HG02678 (cell line): ENCODE measurements around the gene SLC32A1.

Experiments used
- ATAC-seq: cut with Tn5 transposase; IDR thresholded peaks from one replicate; pipeline ENCODE4 v1.9.1; 2021; ENCODE audit warnings: mild to moderate bottlenecking, moderate library complexity; ENCODE audit not compliant: unreplicated experiment

The SLC32A1 gene

DNA sequence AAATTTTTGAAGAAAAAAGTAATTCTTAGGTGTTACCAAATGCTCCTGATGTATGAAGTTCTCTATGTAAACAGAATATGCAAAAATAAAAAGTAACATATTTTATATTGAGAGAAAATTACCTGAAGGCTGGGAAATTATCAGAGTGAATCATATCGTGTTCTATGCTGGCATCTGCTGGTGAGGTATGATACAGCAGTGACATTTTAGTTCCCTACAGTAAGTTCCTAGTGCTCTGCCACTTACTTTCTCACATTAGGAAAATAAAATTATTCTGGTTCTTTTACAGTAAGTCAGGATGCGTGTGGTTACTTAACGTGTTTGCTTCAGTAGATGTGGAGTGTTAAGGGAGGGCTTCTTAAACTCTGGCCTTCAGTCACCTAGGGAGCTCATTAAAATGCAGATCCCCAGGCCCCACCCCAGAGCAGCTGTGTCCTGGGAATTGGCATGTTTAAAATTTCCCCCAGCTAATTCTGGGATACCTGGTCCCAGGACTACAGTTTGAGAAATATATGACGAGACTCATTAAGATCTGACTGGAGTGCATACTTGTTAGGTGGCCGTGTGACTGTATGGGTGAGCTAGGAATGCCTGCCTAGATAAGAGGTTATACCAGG lies 27.2 kb downstream of the SLC32A1 start:
- no peak for ATAC-seq

DNA sequence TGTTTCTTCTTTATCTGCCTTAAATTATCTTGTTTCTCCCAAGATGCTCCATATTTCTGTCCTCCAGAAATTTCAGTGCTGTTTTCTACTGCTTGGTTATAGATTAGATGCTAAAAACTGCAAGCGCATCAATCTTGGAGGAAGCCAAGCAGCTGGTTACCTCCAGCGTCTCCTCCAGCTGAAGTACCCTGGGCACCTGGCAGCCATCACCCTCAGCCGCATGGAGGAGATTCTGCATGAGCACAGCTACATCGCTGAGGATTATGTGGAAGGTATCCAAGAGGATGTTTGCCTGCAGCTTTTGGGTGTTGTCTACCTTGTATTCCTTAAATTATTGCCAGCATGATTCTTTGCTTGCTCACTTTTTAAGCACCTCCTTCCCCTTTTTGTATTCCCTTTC lies 27.7 kb downstream of the SLC32A1 start:
- no peak for ATAC-seq

DNA sequence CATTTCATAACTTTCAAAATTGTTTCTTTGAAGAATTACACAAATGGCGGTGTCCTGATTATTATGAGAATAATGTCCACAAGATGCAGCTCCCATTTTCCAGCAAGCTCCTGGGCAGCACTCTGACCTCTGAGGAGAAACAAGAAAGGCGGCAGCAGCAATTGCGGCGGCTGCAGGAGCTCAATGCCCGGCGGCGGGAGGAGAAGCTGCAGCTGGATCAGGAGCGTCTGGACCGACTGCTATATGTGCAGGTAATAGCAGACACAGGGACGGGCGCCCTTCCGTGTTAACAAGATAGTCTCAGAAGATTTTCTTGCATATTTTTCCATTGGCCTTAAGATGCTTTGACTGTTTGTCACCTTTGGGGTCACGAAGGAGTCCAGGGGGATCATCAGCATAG lies 30.6 kb downstream of the SLC32A1 start:
- no peak for ATAC-seq

DNA sequence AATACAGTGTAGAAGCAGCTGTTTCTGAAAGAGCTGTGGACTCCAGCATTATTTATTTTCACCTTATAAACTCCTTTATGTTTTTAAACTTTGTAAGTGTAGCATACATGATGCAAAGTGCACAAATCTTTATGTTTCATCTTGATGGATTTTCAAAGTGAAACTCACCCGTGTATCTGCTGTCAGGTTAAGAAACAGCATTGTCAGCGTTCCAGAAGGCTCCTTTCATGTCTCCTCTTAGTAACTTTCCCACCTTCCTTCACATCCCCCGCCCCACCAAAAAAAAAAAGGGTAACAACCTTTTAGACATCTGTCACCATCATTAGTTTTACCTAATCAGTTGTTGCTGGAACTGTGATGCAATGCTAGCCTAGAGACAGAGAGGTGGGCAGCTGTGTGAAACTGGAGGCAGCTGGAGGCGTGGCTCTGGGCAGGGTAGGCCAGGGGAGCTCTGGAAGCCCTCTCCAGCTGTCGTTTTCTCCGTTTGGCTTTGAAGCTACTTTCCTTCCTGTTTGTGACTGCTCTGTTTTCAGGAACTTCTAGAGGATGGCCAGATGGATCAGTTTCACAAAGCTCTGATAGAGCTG lies 31.1 kb downstream of the SLC32A1 start:
- no peak for ATAC-seq

DNA sequence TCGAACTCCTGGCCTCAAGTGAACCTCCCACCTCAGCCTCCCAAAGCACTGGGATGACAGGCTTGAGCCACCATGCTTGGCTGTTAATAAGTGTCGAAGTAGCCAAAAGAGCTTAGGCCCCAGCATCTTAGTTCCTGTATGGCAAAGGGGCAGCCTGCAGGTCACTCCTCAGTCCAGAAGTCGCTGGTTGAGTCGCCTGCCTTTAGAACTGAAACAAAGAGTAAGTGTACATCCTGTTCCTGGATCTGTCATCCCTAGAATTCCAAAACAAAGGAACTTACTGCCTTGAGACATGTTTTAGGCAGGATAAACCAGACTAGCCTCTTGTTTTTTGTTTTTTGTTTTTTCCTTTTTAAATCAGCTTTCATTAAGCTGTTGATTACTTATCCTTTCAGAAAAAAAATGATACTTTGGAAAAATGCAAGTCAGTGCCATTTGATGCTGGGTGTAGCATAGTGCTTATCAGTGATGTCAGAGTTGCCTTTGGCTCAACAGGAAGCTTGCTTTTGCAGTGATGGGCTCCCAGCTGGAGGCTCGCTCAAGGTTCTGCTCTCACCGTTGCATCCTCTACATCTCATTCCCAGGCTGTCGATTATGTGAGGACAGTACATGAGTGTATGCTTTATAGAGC lies 33.0 kb downstream of the SLC32A1 start:
- no peak for ATAC-seq

DNA sequence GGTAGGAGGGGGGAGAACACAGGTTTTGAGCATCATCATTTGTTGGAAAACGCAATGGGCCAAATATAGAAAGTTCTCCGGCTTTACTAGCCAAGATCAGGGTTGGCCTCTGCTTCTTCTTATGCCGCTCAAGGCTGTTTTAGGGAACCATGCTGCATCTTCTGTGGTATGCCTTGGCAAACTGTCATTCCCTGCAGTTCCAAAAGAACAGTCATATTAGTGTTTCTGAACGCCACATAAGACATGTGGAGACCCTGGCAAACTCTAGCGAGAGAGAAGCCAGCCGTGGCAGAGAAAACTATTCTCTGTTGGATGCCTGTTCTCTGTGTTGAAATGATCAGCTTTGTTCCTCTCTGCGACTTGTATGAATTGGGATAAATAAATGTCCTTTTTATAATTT lies 34.8 kb downstream of the SLC32A1 start:
- ATAC-seq = no peak

DNA sequence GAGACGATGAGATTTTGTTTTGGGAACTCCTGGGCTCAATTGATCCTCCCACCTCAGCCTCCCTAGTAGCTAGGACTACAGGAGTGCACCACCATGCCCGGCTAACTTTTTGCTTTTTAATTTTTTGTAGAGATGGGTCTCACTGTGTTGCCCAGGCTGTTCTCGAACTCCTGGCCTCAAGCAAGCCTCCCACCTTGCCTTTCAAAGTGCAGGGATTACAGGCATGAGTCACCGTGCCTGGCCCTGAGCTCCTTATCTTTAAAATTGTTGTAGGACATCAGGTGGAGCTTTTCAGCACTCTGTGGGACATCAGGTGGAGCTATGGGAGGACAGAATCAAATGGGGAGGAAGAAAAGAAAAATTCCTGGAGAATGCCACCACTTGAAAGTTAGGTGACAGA lies 36.7 kb downstream of the SLC32A1 start:
- no peak for ATAC-seq

DNA sequence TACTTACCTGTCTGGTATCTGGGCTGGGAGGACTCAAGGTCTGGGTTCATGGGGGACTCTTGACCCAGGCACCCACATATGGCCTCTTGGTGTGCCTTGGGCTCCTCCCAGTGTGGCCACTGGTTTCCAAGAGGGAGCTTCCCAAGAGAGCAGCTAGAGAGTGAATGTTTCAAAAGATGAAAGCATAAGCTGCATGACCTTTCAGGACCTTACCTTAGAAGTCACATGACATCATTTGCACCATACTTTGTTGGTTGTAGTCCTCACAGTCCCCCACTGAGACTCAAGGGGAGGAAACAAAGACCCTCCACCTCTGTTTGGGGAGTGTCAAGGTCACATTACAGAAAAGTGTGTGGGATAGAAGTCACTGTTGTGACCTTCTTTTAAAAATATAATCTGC lies 37.9 kb downstream of the SLC32A1 start:
- no peak for ATAC-seq

DNA sequence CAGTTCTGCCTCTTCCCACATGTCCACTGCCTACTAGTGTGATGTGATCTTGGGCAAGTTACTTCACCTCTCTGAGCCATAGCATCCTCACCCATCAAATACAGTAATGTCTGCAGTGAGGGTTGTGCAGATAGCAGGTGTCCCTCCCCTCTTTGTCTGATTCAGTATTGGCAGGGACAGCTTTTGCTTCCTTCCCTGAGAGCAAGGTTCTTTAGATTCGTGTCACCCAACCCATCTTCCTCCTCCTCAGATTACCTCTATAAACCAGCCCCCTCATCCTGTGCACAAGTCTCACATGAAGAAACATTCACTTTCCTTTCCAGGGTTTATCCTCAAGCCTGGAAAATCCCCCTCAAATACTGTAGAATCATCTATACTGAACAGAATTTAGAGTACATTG lies 39.3 kb downstream of the SLC32A1 start:
- no peak for ATAC-seq

DNA sequence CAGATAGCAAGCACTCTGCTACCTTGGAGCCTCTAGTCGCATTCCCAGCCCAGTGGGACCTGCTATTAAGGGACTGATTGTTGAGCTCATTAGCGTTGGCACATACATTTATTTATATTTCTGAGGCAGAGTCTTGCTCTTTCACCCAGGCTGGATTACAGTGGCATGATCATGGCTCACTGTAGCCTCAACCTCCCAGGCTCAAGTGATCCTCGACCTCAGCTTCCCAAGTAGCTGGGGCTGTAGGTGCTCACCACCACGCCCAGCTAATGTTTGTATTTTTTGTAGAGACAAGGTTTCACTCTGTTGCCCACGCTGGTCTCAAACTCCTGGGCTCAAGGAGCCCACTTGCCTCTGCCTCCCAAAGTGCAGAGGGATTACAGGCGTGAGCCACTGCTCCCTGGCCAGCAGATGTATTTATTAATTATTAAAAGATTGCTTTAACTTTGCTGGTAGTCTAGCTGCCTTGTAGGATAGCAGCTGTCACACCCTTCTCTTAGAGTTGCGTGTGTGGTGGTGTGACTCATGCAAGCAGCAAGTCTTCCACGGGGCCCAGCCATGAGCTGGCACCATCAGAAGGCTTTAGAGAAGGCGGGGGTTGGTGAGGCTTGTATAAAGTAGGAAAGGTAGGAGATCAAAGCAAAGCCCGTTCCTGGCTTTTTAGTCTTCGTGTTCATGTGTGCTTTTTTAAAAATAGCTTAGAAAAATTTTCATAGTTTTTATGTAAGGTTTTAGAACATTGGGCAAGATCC lies 40.5 kb downstream of the SLC32A1 start:
- no peak for ATAC-seq

DNA sequence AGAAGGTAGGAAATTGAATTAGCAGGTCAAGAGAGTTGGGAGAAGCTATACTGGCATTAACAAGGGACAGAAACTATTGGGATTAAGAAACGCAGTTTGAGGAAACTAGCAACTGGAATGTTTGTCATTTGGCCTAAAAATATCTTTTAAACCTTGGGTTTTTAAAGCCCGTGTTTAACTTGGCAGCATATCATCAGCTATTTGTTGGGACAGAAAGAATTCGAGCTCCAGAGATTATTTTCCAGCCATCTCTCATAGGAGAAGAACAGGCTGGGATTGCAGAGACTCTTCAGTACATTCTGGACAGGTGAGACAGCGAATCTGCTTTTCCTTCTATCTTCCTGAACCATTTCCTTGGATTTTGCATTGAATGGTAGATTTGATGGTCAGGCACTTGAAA lies 41.8 kb downstream of the SLC32A1 start:
- ATAC-seq = no peak

DNA sequence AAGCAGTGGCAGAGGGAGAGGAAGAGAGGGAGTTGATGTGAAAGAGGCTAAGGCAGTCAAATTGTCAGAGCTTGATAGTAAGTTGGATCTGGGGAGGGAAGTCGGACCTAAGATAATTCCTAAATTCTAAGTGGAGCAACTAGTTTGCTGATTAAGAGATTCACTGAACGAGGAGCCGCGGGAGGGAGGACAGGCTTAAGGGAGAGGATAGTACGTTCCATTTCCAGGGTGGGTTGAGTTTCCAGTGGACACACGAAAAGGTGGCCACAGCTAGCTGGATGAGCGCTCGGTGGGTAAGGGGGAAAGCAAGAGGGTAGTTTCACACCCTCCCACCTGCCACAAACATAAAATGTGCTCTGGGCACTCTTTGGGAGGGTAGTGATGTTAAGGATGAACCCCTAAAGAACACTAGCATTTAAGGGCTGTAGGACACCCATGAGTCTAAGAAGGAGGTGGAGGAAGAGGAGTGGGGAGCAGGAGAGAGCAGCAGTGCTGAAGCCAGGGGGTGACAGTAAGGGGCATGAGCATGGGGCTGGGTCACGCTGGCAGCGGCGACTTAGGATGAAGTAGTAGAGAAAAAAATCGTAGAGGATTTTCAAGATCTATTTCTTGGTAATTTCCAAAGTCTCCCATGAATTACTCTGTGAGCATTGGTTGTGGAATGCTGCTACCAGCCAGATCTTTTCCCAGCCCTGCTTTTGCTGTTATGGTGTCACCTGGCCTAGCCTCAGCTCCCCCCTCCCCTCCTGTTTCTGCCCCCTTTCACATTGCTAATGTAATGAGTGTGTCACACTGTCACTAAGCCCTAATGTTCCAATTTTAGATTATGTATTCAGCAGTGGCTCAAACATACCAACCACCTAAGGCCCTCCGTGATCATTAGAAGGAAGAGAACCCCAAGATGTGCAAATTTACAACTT lies 45.4 kb downstream of the SLC32A1 start:
- no peak for ATAC-seq

DNA sequence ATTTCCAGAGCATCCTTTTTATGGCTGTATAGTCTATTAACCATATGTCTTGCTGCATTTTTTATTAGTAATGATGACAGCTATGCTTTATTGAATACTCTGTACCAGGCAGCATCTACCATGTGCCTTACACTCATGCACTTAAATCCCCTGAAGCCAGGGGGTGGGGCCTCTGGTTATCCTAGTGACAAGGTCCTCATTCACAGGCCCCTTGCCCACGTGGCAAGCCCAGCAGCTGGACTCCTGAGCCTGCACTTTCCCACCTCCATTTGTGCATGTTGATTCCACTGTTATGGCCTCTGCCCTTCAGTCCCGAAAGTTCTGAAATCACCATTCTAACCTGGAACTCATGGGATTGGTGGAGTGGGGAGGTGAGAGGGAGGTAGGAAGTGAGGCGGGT lies 46.3 kb downstream of the SLC32A1 start:
- no peak for ATAC-seq

DNA sequence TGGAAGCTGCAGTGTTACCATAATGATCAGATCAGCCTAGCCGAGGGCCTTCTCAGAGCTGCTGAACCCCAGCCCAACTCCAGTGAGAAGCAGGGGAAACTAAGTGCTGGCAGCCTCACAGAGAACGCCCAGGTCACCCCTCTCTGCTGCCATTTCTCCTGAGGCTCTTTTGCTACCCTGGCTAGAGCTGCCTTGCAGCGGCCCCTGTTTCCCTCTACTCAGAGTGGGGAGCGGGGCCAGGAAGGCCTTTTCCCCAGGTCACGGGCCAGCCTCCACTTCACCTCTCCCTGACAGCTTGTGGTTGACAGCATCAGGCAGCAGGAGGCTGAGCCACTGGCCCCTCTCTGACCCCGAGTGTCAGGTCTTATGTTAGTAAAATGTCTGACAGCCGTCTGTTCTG lies 46.7 kb downstream of the SLC32A1 start:
- ATAC-seq = no peak

DNA sequence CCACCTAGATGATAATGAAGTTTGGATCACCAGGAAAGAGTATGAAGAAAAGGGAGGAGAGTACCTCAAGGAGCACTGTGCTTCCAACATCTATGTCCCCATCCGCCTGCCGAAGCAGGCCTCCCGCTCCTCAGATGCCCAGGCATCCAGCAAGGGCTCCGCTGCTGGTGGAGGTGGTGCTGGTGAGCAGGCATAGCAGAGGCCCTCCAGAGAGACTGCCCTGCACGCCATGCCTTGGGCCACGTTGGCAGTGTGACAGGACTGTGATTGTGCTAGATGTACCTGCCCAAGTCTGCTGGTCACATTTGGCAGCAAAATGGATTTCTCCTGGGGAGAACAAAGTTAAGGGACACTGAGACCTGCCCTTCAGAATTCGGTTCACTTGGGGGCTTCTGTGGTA lies 47.3 kb downstream of the SLC32A1 start:
- no peak for ATAC-seq

DNA sequence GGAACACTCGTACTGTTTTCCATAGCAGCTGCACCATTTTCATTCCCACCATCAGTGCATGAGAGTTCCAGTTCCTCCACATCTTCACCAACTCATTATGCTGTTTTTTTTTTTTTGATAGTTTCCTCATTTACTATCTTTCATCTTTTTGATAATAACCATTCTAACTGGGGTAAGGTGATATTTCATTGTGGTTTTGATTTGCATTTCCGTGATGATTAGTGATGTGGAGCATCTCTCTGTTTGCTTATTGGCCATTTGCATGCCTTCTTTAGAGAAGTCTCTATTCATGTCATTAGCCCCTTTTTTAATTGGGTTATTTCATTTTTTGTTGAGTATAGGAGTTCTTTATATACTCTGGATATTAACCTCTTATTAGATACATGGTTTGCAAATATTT lies 49.9 kb downstream of the SLC32A1 start:
- no peak for ATAC-seq

DNA sequence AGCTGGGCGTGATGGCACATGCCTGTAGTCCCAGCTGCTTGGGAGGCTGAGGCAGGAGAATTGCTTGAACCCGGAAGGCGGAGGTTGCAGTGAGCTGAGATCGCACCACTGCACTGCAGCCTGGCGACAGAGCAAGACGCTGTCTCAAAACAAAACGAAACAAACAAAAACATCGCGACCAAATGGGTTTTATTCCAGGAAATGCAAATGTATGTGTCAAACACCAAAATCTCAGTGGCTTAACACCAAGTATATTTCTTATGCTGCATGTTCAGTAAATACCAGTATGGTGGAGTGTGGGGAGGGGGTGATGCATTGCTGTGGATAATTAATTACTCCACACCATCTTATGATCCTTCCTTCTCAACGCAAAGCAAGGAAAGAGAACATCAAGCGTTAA lies 52.1 kb downstream of the SLC32A1 start:
- no peak for ATAC-seq
